ENCODE data around the gene MSRB3.

DNA sequence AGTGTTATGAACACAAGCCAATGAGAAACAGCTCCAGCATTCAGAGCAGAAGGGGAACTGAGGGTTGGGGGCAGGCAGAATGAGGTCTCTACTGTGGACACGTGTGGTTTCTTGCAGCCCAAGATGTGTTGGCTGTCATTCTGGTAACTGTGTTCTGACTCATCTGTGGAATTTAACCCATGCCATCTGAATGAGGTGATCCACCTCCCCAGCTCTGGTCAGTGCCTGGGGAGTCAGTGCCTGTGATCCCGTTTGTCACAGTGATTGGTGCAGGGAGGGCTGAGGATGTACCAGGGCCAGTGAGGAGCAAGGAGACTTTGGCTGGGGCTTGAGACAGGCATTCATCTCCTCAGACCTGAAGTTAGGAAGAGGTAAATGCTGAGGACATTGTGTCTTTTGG is 216.8 kb downstream of the MSRB3 start:
- TF ChIP-seq, protein P1, sequence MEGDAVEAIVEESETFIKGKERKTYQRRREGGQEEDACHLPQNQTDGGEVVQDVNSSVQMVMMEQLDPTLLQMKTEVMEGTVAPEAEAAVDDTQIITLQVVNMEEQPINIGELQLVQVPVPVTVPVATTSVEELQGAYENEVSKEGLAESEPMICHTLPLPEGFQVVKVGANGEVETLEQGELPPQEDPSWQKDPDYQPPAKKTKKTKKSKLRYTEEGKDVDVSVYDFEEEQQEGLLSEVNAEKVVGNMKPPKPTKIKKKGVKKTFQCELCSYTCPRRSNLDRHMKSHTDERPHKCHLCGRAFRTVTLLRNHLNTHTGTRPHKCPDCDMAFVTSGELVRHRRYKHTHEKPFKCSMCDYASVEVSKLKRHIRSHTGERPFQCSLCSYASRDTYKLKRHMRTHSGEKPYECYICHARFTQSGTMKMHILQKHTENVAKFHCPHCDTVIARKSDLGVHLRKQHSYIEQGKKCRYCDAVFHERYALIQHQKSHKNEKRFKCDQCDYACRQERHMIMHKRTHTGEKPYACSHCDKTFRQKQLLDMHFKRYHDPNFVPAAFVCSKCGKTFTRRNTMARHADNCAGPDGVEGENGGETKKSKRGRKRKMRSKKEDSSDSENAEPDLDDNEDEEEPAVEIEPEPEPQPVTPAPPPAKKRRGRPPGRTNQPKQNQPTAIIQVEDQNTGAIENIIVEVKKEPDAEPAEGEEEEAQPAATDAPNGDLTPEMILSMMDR (IDR thresholded peaks at IDR 0.05; ENCODE audit: low read depth, low read length) = no peak
- TF ChIP-seq EZH2phosphoT487 (IDR thresholded peaks at IDR 0.05; ENCODE audit: low read depth) = no peak
